Measurements from ENCODE around the gene PPP2R5D. TPM values are rescaled to one million over a fixed set of nuclear protein-coding genes. Genes with fewer than 3 reads are reported as not detected.

The PPP2R5D gene
- total and polyA plus RNA-seq, 9 of the 15 experiments (the other 6 are each of a cell fraction or from before 2014, with no cell fraction given) = 1.3 to 96.1 (median 38.4) TPM

- TF ChIP-seq RCOR1 (IDR thresholded peaks at IDR 0.05; ENCODE audit: borderline replicate concordance in 1 of 2, low read depth in 2 of 2, low read length in 2 of 2) (no peak), ZNF592 (IDR thresholded peaks at IDR 0.05) (no peak), HMG20A (CRISPR knock-in tag; conservative IDR thresholded peaks at IDR 0.05) (no peak), GTF2E2 (tag; IDR thresholded peaks at IDR 0.05) (no peak), CUX1 (CRISPR knock-in tag; IDR thresholded peaks at IDR 0.05) (no peak), LARP7 (IDR thresholded peaks at IDR 0.05) (no peak), L3MBTL2 (IDR thresholded peaks at IDR 0.05) (no peak)
These were observed 40.1 kb downstream of the PPP2R5D start (continued) for GRCh38 chr6:43024436-43024835.

Data from K562 (cell line).